Germinal center (tissue), 1 donor: ENCODE data around the gene KCTD5.

Experiments used
- DNase-seq: peaks from one replicate; pipeline ENCODE4 v3.0.0; 2012; ENCODE audit warnings: mixed read lengths, low spot score

The KCTD5 gene

DNA sequence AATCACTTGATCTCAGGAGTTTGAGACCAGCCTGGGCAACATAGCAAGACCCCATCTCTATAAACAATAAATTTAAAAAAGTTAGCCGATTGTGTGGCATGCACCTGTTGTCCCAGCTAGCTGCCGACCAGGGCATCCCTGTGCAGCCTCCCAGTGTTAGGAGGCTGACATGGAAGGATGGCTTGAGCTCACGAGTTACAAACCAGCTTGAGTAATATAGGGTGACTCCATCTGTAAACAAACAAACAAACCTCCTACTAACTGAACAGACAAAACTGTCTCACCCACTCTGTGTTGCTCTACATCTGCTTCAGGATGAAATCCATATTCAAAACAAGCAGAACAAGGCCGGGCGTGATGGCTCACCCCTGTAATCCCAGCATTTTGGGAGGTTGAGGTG, 44.6 kb downstream of the KCTD5 start:
- DNase-seq = no peak

DNA sequence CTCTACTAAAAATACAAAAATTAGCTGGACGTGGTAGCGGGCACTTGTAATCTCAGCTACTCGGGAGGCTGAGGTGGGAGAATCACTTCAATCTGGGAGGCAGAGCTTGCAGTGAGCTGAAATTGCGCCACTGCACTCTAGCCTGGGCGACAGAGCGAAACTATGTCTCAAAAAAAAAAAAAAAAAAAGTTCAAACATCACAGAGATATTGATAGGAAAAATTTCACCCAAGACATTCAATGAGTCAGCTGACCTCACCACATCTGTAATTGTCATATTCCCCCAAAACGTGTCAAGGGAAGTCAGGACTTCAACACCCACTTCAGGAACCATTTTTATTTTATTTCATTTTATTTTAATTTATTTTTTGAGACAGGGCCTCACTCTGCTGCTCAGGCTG, 45.7 kb downstream of the KCTD5 start:
- no peak for DNase-seq

DNA sequence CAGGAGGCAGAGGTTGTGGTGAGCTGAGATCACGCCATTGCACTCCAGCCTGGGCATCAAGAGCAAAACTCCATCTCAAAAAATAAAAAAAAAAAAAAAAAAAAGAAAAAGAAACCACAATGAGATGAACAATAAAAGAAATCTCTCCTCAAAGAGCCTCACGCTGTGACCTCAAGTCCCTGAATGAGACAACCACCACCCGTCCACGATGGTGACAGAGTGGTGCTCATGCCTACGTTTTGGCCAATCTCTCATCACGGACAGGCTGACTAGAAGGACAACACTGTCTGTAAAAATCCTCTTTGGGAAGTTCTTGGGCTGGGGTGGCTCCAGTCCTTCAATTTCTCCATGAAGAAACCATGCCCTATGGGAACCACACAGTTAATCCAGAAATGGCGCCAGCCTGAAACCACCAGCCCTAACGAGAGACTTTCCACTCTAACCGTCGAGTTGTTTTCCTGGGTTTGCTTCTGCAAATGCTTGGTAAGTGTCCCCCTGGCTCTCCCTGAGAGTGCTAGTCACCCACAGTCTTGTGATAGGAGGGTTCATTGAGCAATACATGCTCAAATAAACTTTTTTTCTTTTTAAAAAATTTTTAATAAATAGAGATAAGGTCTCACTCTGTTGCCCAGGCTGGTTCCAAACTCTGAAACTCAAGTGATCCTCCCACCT, 52.7 kb downstream of the KCTD5 start:
- DNase-seq = no peak

DNA sequence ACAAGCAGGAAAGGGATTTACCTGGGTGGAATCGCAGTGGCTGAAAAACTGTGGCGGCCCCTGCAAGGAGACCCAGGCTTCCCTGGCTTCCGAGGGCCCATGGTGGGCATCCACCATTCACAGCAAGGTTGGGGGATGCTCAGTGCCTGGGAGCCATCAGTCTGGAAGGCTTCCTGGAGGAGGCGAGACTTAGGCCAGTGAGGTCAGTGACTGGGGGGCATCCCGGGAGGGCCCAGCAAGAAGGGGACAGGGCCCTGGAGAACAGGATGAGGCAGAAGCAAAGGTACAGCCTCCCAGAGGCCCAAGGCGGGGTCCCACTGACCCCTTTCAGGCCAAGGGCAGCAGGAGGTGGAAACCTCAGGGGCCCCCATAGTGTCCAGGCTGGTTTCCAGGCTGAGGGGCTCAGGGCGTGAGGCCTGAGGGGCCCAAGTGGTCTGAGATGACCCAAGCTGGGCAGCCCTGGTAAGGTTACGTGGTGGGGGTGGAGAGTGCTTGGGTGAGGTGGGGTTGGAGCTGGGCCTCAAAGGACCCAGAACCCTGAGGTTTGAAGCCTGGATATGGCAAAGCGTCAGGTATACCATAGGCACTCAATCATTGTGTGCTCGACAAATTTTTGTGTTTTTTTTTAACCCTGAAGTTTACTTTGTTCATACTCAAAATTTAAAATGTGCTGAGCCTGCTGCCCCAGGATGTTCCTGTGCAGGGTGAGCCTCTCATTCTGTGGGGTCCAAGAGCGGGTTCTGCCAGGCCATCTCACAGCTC, 54.3 kb downstream of the KCTD5 start:
- DNase-seq = no peak

DNA sequence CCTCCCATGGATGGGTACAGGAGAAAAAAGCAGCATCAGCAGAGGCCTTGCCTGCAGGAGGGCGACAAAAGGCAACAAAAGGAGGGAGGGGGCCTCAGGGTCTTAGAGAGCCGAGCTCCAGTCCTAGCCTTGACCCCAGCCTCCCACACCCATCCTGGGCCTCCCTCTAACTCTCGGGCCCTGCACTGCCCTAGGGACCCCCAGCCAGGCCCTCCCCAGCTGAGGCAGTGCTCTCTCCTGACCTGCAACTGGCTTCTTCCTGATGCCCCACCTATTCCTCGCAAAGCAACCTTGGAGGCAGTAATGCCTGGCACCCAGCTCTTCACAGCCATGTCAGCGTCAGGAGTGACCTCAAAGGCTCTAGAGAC, 54.9 kb downstream of the KCTD5 start:
- no peak for DNase-seq

DNA sequence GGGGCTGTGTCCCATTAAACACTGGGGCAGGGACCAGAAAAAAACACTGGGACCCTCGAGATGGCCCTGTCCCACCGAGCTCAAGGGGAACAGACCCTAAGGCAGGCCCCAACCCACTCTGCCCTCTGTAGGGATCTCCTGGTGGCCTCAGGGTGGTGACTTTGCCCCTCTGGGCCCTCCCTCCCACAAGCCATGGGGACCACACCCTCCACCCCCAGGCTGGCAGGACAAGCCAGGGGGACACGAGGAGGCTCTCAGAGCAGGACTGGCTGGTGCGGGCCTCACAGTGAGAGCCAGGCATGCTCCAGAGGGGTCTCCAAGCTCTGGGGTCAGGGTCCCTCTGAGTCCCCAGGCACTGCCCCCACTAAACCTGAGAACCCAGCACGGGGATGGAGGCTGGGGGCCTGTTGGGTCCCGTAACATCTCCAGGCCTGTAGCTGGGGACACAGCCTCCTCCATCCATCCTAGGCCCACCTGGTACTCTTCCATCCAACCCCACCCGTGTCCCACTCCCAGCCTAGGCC, 55.6 kb downstream of the KCTD5 start:
- no peak for DNase-seq

DNA sequence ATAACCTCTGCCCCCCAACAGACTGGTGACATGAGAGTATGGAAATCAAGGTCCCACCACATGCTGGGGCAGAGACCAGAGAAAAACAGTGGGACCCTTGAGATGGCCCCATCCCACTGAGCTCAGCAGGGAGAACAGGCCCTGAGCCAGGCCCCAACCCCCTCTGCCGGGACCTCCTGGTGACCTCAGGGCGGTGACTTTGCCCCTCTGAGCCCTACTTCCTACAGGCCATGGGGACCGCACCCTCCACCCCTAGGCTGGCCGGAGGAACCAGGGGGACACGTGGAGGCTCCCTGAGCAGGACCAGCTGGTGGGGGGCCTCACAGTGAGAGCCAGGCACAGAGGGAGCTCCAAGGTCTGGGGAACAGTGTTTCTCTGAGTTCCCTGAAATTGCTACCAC, 56.3 kb downstream of the KCTD5 start:
- no peak for DNase-seq

DNA sequence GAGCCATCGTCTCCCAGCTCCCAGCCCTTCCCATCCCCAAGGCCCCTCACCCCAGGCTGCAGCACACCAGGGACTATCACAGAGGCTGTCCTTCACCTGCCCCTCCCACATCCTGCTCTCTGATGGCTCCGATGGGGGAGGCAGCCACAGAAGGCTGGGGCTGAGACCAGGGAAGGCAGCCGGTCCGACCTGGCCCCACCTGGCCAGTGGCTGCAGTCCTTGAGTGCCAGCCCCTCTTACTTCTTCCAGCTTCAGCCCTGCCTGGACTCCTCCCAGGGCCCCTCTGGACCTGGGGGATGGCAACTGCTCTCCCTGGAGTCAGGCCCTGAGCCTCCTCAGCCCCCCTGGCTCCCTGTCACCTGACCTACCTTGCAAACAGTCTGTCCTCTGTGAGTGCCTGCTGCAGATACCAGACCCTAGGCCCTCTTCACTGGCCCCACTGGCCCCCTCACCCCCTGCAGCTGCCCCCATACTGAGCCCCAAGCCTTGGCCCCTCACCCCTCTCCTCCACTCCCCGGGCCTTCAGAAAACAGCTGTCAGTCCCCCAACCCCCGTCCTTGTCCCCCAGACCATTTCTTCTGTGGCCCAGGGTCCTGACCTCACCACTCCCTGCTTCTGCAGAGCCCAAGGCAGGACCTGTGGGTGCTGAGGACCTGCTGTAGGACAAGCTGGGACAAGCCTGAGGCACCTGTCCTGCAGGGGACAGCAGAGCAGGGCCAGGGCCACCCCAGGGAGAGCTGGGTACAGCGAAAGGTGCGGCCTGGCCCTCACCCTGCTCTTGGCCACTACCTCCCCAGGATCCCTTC, 57.5 kb downstream of the KCTD5 start:
- no peak for DNase-seq

DNA sequence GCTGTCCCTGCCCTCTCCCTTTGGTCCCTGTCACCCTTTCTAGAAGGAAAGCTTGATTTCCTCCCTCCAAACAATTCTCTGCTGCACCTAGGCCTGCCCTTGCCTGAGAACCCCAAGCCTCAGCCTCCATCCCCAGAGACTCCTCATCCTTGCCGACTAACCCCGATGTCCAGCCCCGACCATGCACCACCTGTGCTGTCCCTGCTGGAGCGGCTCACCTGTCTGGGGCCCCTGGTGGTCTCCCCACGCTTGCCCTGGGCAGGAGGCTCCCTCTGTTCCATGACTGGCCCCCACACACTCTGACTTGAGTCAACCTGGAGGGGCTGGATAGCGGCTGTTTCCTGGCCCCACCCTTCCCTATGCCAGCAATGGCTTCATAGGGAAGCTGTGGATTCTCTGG, 58.2 kb downstream of the KCTD5 start:
- DNase-seq = no peak

DNA sequence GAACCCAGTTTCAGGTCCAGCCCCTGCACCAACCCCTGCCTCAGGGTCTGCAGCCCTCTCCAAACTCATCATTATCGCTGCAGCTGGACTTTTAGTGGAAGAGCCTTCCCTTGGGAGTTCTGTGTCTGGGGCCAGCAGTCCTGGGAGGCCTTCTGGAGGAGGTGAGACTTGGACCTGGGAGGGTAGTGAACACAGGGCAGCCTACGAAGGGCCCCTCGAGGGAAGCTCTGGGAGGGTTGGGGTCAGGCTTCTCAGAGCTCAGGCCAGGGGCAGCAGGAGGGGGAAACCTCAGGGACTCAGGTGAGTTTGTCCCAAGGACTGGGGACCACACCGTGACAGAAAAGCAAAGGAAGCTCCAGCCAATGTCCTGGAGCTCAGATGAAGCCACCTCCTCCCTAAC, 58.8 kb downstream of the KCTD5 start:
- no peak for DNase-seq

DNA sequence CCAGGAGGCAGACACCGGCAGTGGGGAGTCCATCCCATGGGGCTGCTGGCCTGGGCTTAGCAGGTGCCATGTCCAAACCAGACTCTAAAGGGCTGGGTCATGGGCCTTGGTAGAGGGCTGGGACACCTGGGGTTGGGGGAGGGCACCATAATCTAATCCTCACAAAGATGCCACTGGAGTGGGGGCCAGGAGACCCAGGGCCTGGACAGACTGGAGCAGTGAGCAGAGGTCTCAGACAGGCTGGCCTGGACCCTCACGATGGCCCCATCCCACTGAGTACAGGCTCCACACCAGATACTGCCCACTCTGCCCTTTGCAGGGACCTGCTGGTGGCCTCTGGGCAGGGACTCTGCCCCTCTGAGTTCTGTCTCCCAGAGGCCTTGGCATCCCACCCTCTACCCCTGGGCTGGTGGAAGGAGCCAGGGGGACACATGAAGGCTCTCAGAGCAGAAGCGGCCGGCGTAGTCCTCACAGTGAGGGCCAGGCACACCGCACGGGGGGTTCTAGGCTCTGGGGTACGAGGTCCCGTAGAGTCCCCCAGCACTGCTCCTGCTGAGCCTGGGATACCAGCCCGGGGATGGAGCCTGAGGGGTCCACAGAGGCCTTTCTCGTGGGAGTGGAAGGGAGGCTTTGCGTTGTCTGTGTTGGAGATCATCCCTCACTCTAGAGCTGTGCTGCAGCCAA, 60.1 kb downstream of the KCTD5 start:
- DNase-seq = no peak

DNA sequence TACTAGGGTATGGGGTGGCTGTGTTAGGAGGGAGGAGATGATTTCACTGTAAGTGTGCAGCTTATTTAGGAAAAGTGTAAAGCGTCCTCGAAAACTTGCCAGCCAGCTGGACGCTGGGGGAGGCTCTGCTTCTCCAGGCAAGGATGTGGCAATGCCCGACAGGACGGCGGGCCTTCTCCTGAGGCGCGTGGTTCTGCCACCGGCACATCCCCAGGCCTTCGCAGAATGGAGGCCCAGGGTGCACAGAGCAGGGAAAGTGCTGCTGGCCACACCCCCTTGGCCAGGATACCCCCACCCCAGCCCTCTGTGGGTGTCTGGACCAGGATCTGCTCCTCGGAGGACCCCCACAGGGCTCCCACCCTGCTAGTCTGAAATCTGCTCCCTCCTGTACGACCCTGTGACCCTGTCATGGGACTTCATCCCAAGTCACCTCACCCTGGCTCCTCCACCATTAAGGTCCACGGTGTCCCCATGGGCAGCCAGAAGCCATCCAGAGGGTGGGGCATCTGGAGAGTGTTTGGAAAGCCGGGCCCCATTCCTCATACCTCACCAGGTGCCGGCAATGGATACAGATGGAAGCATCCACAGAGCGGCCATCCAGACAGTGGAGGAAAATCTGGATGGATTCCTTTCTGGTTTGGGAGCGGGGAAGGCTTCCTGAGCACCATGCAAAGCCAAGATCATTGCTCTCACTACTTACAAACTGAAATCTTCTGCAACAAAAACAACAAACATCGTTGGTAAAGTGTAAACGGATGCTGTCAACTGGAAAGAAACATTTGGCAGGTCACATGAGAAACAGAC, 60.9 kb downstream of the KCTD5 start:
- no peak for DNase-seq

DNA sequence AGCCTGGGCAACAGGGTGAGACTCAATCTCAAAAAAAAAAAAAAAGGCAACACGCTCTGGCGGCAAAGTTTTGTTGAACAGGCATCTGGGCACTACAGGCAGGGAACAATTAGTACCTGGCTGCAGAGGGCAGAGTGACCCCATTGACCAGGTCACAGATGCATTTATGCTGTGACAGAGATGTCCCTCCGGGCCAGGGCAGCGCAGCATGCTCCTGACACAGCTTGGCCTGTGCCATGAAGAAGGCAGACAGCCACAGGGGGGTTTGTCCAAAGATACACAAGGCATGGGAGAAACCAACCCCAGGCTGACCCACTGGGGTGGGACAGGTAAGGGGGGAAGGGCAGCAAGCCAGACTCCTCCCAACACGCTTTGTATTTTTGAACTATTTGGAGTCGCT, 62.4 kb downstream of the KCTD5 start:
- DNase-seq = no peak

DNA sequence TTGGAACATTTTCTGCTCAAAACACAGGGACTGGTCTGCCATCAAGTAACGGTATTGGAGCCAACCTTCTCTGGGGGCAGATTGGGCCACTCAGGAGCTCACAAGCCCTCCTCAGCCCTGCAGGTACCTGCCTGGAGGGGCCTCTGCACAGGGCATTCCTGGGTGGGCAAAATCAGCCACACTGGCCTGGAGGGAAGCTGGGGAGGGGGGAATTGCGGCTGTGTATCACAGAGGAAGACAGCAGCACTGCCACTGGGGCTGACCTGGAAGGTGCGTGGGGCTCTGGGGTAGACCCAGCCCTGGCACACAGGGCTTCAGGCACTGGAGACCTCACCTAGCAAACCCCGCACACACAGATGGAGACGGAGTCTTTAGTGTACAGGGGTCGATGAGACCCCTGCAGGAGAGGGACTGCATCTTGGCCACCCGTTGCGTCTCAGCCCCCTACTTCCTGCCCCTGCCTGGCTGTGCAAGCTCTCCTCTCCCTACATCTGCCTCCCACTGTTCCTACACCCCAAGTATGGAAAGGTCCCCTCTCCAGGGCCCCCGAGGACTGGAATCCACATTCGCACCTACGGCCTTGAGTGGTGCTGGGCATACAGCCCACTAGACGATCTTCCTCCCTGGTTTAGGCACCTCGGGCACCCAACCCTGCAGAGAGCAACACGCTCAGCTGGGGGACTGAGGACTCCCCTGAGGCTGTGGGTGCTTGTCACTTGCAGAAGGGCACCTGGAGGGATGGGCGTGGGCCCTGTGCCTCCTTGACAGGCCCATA, 63.0 kb downstream of the KCTD5 start:
- DNase-seq = no peak

DNA sequence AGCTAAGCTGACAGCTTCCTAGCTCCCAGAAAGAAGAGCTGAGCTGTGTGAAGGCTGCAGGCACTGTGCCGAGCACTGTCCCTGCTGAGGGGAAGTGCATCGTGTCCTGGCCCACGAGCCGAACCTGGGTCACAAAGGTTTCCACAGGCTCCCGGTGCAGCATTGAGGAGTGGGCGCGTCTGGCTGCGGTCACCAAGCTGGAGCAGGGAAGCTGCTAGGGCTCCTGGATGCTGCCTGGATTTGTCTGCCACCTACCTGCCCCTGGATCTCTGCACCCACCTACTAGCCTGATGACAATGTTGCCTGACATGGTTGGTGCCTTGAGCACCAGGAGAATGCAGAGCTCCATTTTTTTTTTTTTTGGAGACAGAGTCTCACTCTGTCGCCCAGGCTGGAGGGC, 63.6 kb downstream of the KCTD5 start:
- no peak for DNase-seq

DNA sequence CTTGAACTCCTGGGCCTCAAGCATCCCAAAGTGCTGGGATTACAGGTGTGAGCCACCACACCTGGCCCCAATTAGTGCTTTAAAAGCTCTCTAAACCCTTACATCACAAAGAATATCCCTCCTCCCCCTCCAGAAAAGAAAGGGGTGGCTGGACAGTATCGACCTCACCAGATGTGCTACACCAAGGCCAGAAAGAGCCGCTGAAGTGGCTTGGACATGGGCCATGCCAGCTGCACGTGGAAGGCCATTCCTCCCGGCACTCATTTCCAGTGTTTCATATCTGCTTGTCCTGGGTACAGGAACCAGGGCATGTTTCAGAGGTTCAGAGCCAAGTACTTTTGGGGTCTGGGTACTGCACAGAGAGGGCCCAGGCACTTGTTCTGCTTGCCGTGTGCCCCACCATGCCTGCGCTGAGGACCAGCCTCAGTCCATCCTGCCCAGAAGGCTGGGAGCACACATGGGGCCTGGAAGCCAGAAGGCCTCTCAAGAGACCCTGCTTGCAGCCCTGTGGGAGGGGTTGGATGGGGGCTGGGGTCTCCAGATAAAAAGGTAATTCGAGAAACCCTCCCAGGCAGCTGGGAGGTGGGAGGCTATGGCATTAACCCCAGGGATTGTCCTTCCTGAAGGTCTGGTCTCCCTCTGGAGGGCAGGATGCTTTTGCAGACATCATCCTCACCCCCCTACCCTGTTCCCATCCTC, 66.6 kb downstream of the KCTD5 start:
- DNase-seq = no peak

DNA sequence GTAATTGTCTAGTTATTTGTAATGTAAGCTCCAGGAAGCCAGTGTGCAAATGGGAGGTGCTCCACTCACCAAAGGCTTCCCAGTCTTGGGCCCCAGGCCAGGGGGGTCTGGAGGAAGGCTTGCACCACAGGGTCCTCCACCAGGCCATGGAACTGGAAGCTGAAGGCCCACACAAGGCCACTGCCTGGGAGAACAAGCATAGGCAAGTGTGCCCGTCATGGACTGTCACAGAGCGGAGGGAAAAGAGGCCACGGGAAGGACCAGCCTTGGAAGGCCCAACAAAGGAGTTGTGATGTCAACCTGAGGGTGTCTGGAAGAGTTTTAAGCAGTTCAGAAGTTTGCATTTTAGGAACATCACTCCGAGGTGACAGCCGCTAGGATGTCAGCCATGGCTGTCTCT, 67.2 kb downstream of the KCTD5 start:
- no peak for DNase-seq

DNA sequence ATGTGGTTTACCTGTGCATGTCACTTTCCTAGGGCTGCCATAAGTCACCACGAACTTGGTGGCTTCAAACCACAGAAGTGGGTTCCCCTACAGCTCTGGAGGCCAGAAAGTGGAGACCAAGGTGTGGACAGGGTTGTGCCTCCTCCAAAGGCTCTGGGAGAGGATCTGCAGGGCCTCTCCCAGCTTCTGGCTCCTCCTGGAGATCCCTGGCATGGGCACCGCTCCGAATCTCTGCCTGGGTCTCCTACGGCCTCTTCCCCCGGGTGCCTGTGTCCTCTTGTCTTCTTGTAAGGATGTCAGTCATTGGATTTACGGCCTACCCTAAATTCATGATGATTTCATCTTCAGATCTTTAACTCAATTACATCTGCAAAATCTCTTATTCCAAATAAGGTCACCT, 67.6 kb downstream of the KCTD5 start:
- no peak for DNase-seq

DNA sequence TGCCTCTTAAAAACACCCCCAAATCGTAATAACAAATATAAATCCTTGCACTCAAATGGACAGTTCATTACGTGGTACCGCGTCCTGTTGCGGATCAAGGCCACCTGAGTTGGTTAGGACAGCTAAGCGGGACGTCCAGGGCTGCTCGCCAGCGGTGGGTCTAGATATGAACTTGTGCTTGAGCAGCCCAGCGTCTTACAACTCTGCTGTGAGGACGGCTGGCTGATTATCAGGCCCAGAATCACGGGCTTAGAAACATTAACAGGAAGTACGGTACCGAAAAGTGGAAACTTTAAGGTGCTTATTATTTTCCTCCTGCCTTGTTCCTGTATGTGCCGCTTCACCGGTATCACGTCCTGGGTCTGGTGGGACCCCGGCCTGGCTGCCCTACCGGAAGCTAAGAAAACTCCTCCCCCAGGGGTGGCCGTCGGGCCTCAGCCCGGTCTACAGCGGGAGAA, 69.3 kb downstream of the KCTD5 start:
- DNase-seq = peak; percentile 86
